ENCODE measurements around the gene L1TD1. TPM values are rescaled to one million over a fixed set of nuclear protein-coding genes. Genes with fewer than 3 reads are reported as not detected.
"Not testable (repeated sequence)": the region's sequence is repeated elsewhere in the genome, so short reads cannot be mapped to it uniquely, and the experiment has no call there.

The L1TD1 gene
- total RNA-seq, 2 donors from 2014 or later, result 0.09 to 0.34 TPM

DNA sequence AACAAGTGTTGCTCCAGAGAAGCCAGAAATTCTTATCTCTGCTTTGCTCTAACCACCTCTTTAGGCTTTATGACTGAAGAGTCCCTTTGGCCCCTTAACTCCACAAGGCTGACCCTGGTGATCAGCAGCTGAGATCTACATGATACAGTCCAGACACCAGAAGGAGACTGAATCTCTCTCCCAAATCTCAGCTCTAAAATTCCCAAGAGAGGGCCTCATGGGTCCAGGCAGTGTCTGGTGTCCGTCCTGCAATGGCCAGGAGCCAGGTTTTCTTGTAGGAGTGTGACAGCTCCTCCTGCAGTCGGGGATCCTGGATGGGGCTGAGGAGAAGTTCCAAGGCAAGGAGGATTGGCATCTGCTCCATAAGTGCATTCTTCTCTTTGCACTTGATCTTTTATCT, 35.3 kb downstream of the L1TD1 start:
- ATAC-seq (no peak), DNase-seq (no peak)
- intact Hi-C loops (cut with DNase I), result no loop called here

DNA sequence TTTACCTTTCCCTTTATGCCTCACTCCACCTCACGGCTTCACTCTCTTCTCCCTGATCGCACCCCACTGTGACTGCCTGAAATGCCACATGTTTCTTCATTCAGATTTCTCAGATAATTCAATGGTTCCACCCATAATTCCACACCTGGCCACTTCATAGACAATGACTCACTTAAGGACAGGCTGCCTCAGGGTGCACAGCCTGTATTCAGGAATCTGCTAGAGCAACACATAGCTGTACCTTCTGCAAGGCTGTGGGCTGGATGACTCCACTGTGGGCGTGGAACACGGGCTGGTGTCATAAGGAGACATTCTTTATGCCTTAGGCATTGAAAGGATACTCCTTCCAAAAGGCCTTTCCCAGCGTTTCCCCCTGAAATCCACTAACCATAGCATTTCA, 36.1 kb downstream of the L1TD1 start:
- no peak for ATAC-seq
- DNase-seq, result no peak
- intact Hi-C loops (cut with DNase I), result no loop called here

DNA sequence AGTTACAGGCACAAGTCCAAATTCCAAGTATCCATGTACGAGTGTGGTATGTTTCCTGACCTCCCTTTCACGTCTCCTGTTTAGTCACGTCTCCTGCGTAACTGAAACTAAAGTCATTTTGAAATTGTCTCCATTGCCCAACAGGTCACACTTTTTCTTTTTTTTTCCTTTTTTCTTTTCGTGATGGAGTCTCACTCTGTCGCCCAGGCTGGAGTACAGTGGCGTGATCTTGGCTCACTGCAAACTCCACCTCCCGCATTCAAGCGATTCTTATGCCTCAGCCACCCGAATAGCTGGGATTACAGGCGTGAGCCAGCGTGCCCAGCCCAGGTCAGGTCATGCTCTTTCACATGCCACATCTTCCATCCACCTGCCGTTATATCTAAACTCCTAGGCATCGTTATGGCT, 38.2 kb downstream of the L1TD1 start:
- no peak for DNase-seq

DNA sequence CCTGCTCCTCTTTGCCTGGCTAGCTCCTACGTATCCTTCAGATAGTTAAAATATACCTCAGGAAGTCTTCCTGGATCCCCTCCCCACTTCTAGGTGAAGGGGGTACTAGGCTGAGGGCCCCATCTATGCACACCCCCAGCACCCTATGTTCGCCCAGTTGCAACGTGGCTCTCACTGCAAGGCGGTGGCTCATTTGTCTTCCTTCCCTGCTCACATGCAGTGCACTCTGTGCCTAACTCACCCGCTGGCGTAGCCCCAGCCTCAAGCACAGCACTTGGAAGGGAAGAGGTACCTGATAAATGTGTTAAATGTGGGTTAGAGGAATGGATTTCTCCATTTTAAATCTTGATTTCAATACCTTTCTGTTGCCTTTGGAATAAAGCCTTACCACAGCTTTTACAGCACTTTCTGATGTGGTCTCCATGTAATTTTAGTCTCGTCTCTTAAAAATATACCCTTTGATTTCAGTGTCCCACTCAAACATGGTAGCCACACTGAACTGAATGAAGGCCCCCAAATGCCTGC, 39.3 kb downstream of the L1TD1 start:
- no peak for ATAC-seq
- intact Hi-C loops (cut with DNase I), result no loop called here
- DNase-seq, result no peak

More for the DNA sequence above, 38.2 kb downstream of the L1TD1 start:
- ATAC-seq, result no peak
- intact Hi-C loops (cut with DNase I), result no loop called here

DNA sequence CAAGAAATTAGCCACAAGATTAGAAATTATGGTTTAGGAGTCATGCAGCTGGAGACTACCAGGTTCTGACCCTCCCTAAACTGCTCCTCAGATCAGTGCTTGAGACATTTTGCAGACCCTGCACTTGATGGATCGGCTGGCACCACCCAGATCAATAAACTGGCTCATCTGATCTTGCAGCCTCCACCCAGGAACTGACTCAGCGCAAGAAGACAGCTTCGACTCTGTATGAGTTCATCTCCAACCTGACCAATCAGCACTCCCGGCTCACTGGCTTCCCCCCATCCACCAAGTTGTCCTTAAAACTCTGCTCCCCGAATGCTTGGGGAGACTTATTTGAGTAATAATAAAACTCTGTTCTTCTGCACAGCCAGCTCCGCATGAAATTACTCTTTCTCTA, 40.0 kb downstream of the L1TD1 start:
- DNase-seq, result no peak
- intact Hi-C loops (cut with DNase I), result no loop called here
- ATAC-seq, result no peak

DNA sequence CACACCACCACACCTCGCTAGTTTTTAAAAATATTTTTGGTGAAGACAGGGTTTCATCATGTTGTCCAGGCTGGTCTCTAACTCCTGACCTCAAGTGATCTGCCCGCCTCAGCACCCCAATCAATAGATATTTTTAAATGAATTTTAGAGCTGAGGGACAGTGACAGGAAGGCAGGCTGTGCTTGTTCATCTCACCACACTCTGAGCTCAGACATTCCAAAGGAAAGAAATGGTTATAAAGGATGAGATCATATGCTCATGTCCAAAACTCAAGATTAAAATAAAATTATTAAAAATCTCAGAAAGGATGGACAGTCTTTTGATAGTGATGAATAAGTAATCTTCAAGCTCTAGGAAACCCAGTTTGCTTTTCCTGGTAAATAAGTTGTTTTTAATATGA, 40.9 kb downstream of the L1TD1 start:
- ATAC-seq (no peak), DNase-seq (no peak)
- intact Hi-C loops (cut with DNase I), result no loop called here

DNA sequence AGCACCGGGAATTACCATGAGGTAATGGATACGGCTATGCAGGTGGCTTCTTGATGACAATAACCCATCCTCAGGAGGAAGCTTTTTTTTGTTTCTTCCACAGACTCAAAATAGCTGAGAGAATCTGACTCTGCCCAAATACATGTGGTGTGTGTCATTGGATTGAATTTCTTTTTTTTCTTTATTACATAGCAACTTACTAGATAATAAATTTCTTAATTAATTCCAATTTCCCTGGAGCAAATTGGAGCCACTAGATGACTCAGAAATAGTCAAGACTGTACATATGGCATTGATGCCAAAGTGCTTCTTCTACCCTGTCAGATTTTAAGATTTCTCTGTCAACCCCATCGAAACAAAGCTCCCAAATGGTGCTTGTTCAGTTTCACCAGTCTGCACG, 42.7 kb downstream of the L1TD1 start:
- DNase-seq (no peak), ATAC-seq (no peak)
- intact Hi-C loops (cut with DNase I), result no loop called here

DNA sequence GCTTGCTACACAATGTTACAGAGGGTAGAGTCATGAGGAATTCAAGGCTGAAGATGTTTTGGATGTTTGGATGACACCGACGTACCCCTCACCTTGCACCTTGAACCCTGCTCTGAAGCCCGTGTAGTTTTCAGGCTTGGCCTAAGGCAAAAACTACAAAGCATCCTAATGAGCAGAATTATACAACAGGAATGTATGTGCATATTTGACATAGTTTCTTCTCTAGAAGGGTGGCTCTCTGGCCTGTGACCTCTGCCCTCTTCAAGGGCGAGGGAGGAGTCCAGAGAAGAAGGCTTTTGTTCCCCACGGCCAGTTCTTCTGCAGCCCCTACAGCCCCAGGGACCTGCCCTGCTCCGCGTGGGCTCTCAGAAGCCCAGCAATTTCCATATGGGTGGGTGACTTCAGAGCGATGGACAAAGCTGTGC, 43.3 kb downstream of the L1TD1 start:
- intact Hi-C loops (cut with DNase I), result no loop called here
- DNase-seq, result no peak
- ATAC-seq, result no peak

DNA sequence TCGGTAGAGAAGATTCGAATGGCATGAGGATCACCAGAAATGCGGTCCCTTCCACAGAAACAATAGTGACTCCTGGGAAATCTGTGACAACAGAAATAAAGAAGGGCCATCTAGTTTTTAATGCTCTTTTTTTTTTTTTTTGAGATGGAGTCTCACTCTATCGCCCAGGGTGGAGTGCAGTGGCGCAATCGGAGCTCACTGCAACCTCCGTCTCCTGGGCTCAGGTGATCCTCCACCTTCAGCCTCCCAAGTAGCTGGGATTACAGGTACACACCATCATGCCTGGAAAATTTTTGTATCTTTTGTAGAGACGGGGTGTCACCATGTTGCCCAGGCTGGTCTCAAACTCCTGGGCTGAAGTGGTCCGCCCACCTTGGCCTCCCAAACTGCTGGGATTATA, 43.9 kb downstream of the L1TD1 start:
- DNase-seq (no peak), ATAC-seq (no peak)
- intact Hi-C loops (cut with DNase I), result no loop called here

DNA sequence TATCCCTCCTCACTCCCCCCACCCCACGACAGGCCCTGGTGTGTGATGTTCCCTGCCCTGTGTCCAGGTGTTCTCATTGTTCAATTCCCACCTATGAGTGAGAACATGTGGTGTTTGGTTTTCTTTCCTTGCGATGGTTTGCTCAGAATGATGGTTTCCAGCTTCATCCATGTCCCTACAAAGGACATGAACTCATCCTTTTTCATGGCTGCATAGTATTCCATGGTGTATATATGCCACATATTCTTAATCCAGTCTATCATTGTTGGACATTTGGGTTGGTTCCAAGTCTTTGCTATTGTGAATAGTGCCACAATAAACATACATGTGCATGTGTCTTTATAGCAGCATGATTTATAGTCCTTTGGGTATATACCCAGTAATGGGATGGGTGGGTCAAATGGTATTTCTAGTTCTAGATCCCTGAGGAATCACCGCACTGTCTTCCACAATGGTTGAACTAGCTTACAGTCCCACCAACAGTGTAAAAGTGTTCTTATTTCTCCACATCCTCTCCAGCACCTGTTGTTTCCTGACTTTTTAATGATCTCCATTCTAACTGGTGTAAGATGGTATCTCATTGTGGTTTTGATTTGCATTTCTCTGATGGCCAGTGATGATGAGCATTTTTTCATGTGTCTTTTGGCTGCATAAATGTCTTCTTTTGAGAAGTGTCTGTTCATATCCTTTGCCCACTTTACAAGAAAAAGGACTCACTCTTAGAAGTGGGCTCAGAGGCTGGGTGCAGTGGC, 45.2 kb downstream of the L1TD1 start:
- DNase-seq; intact Hi-C loops (cut with DNase I); ATAC-seq: not testable (repeated sequence)

DNA sequence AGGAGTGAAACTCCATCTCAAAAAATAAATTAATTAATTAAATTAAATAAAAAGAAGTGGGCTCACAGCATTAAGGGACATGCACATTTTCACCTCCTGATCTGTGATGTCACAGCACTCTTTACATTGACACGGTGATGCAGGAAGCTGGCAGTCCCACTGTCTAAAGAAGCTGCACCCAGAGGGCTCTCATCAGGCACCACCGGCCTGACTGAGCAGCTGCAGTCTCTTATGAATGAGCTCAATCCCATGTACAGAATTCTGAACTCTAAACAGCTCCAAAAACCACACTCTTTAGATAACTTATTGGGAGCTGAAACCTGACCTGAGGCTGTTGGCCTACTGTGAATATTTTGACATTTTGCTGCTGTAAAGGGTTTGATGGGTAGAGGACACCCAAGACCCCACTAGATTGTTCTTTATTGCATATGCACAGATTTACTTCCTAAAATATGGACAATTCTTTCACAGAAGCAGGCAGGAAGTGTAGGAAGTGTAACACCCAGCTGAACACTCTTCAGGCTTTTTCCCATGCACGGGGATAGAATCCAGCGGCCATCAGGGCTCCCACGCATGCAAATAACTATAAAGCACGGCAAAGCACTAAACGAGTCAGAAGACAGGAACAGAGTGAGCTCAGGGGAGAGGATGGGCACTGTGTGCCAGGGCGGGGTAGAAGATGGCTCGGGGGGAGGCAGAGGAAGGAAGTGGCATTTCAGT, 46.2 kb downstream of the L1TD1 start:
- ATAC-seq (no peak), DNase-seq (no peak)
- intact Hi-C loops (cut with DNase I), result no loop called here

DNA sequence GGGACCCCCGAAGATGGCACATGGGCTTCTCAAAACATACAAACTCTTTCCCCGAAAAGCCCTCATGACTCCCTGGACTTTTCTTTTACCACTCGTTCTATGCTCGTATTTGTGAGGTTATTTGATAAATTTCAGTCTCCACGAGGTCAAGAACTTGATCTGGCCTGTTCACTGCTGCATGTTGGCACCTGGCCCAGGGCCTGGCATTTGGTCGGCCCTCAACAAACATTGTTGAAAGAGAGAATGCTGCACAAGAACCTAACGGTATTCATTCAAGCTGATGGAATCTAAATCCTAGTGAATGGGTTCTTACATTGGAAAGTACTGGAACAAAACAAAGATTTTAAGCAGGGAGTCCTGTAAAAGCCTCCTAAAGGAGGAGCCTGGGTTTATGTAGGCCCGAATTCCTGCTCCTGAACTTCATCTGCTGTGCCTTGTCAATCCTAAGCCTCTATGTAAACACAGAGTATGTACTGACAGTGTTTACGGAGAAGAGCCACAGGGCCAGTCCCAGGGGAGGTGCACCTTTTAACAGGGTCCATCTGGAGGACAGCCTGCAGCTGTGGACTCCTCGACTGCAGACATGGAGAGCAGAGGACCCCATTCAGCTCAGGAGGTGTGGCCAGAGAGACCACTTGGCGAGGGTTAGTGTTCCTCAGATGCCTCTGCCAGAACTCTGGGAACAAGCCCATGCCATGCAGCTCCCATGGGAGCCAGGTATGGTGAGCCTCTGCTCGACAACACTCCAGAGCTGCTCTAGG, 46.9 kb downstream of the L1TD1 start:
- ATAC-seq (peak in 1 of 2 donors; percentile 47), DNase-seq (no peak)
- intact Hi-C loops (cut with DNase I), result no loop called here

DNA sequence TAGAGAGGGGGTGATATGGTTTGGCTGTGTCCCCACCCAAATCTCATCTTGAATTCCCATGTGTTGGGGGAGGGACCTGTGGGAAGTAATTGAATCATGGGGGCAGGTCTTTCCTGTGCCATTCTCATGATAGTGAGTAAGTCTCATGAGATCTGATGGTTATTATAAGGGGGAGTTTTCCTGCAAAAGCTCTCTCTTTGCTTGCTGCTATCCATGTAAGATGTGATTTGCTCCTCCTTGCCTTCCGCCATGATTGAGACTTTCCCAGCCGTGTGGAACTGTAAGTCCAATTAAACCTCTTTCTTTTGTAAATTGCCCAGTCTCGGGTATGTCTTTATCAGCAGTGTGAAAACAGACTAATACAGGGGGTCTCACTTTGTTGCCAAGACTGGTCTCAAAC, 49.7 kb downstream of the L1TD1 start:
- ATAC-seq; intact Hi-C loops (cut with DNase I); DNase-seq: not testable (repeated sequence)

DNA sequence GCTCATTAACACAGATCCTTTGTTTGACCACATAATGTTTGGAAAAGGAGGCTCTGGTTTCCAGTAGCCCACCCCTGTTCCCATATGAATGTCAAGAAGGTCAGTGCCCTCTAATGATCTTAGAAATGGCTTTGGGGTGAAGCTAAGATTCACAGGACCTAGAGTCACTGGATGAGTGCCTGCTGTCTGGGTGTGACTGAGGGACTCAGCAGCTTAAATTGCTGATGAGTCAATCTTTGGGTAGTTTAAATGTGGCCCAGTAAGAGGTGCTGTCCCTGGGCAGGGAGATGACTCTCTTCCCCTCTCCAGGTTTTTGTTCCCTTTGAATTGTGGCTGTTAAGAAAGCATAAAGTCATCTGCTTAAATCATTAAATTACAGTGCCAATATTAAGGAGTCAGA, 50.6 kb downstream of the L1TD1 start:
- intact Hi-C loops (cut with DNase I), result no loop called here

DNA sequence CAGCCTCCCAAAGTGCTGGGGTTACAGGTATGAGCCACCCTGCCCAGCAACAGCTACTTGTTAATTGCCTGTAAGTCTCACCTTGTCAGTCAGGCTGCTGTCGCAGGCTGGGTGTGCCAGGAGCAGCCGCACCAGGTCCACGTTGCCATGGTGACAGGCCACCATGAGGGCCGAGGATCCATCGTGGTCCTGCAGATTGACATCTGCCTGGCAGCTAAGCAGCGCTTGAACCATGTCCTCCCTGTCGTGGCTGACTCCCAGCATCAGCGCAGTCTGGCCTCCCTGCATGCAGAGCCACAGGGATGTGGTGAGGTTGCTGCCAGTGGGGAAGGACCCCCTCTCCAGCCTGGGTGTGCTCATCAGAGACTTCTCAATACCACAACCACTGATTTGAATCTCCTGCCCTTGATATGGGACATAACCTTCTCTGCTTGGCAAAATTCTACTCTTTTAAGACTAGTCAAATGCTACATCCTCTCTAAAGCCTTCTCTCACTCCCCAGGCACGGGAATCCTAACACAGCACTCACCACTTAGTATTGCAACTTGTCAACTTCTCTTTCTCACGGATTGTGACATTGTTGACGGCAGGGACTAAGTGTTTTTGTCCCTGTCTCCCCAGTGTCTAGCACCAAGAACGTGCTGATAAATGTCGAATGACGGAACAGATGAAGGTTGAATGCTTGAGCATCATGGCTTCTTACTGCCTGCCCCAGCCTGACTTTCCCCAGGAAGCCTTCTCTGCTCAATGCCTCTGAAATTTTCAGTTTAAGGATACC, 52.9 kb downstream of the L1TD1 start:
- DNase-seq, result no peak
- intact Hi-C loops (cut with DNase I), result no loop called here
- no peak for ATAC-seq

More for the DNA sequence above, 50.6 kb downstream of the L1TD1 start:
- no peak for ATAC-seq
- DNase-seq, result no peak

DNA sequence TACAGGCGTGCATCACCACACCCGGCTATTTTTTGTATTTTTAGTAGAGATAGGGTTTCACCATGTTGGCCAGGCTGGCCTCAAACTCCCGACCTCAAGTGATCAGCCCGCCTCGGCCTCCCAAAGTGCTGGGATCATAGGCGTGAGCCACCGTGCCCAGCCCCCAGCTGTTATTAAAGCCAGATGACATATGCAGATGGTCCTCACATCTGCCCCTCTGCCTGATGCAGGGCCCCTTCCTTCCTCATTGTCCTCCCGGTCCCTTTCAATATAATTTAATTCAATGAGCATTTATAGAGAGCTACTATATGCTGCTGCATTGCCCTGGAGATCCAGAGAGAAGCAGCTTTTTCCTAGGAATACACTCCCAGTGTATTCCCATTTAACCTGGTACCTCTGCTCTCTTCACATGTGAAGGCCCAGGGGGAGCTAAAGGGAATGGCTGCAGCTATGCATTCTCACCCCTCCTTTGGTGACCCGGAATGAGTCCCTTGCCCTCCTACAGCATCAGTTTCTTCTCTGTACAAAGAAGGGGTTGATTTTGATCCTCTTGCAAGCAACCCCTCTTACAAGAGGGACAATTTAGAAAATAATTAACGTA, 55.6 kb downstream of the L1TD1 start:
- intact Hi-C loops (cut with DNase I), result no loop called here

DNA sequence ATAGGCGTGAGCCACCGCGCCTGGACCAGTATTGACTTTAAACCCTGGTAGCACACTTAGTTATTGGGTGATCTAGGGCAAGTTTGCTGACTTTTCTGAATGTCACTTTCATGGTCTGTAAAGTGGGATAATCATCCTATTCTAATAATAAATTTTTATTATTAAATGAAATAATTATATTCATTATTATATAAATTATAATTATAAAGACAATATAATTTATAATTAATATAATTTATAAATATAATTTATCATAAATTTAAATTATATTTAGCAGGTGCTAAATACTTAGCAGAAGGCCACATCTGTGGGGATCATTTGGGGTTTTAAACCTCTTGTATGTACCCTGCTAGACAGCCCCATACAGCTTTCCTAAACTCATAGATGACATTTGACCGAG, 64.9 kb downstream of the L1TD1 start:
- DNase-seq (no peak), ATAC-seq (no peak)
- intact Hi-C loops (cut with DNase I), result no loop called here

More for the DNA sequence above, 55.6 kb downstream of the L1TD1 start:
- no peak for ATAC-seq
- no peak for DNase-seq

DNA sequence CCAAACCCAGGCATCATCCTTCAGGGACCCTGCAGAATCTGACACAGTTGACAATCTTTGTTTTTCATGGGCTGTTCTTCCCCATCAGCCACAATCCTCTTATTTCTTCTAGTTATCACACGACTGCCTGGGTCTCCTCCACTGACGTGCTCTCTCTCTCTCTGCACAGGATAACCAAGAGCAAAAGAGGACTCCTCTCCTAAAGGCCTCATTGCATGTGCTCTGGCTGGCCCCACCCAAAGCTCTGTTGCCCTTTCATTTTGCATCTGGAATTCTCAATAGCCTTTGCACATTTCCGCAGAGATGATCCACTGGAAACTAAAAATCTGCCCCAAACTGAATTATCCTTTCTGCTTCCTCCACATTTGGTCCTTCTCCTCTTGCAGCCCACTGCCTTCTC, 66.0 kb downstream of the L1TD1 start:
- no peak for ATAC-seq
- no peak for DNase-seq
- intact Hi-C loops (cut with DNase I), result no loop called here

Measured in left cardiac atrium (tissue), 4 donors.